Subcutaneous abdominal adipose tissue (tissue), 5 donors: ENCODE results near the gene CFAP70.
"Not testable (repeated sequence)": the region's sequence is repeated elsewhere in the genome, so short reads cannot be mapped to it uniquely, and the experiment has no call there.

Experiments
- H3K27ac ChIP-seq: one replicate; pipeline ENCODE4 v1.7.0; 2013; ENCODE audit warnings: low read depth, mild to moderate bottlenecking, inconsistent platforms, low read length, moderate library complexity
- H3K27me3 ChIP-seq, 5 donors: one replicate each; pipeline ENCODE4 v1.7.0; 2013; ENCODE audit warnings: low read length in 5 of 5, inconsistent platforms in 1 of 5; ENCODE audit not compliant: control insufficient read depth in 5 of 5, insufficient read depth in 4 of 5
- H3K36me3 ChIP-seq, 5 donors: one replicate each; pipeline ENCODE4 v1.7.0; 2013; ENCODE audit warnings: low read length in 5 of 5; ENCODE audit not compliant: control insufficient read depth in 5 of 5, insufficient read depth in 5 of 5
- H3K4me1 ChIP-seq, 5 donors: one replicate each; pipeline ENCODE4 v1.7.0; 2013; ENCODE audit warnings: low read length in 5 of 5, mild to moderate bottlenecking in 3 of 5, moderate library complexity in 1 of 5; ENCODE audit not compliant: control insufficient read depth in 5 of 5, insufficient read depth in 5 of 5
- H3K4me3 ChIP-seq, 5 donors: one replicate each; pipeline ENCODE4 v1.7.0; 2013; ENCODE audit warnings: low read length in 5 of 5, low read depth in 1 of 5
- H3K9ac ChIP-seq, 5 donors: one replicate each; pipeline ENCODE4 v1.7.0; 2013; ENCODE audit warnings: low read length in 5 of 5, mild to moderate bottlenecking in 4 of 5, moderate library complexity in 3 of 5
- H3K9me3 ChIP-seq, 5 donors: one replicate each; pipeline ENCODE4 v1.7.0; 2013; ENCODE audit warnings: low read length in 5 of 5; ENCODE audit not compliant: control insufficient read depth in 5 of 5
- donor health status: healthy.
- donor health status: healthy.
- donor health status: healthy.
- donor health status: healthy.
- donor health status: healthy.

CFAP70 gene

DNA sequence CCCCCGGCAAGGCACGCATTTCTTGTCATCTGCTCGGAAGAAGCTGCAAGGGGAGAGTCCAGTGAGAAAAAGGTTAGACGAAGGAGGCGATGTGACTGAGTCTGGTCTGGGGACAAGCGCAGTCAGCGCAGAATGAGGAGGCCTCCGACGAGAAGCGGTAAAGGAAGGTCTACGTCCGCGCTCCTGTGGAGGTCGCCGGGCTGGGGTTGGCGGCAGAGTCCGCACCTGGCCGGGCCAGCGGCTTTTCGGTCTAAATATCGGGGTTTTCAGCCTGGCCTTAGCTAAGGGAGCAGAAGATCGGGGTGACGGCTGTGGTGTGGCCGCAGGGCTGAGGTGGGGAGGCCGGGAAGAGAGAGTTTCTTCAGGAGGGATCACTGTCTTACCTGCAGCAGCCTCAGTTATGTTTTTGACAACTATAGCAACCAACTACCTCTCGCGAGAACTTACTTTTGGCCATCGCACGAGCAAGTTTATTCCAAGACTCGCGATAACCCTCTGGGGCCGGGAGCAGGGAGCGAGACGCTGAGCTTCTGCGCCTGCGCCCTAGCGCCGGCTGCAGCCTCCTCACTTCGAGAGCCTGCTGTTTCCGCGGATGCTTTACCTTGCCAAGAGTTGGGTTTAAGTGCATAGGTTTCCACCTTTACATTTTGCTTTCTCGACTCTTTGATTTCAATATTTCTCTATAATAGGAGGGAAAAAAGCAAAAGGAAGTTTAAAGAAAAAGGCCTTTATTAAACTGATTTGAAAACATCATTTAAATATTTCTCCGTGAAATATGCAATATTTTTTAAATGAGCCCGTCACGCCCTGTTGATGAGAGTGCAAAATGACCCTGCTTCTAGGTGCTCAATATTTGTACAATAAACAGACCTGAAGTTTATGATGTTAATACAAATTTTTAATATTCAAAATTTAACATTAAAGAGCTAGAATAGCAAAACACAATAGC, at the start of gene CFAP70:
Gene CFAP70 (minus strand): TSS at position 534 of the 949 bp plus-strand sequence. CDS start 4,068 bp downstream, outside the sequence.
- H3K27me3 ChIP-seq = no peaks in the 10 kb centered on the region
- H3K36me3 ChIP-seq = peaks cover 0 to 5% (median 0%) of the 10 kb centered on the region in 5 donors
- H3K4me3 ChIP-seq = peak within 1 kb of the TSS; percentile 89 to 94 (median 92)
- peaks cover 0 to 31% (median 23%) of the 10 kb centered on the region in 5 donors for H3K4me1 ChIP-seq
- peak within 1 kb of the TSS; percentile 86 to 95 (median 87) for H3K9ac ChIP-seq
- no peak within 1 kb of the TSS for H3K27ac ChIP-seq
- H3K9me3 ChIP-seq = peaks cover 0 to 2% (median 0%) of the 10 kb centered on the region in 5 donors

DNA sequence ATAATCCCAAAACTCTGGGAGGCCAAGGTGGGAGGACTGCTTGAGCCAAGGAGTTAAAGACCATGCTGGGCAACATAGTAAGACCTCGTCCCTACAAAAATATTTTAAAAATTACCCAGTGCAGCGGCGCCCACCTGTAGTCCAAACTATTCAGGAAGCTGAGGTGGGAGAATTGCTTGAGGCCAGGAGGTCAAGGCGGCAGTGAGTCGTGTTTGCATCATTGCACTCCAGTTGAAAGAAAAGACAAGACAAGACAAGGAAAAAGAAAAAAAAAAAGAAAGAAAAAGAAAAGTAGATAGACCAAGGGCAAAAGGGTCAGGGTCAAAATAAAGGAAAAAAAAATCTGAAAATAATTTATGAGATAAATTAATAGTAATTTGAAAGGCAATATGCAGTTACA, 49.4 kb upstream of the CFAP70 start:
- Histone ChIP-seq H3K4me1 (peaks cover 3 to 29% (median 16%) of the 10 kb centered on the region in 5 donors), H3K9ac (no peak overlapping the region), H3K27ac (no peak overlapping the region), H3K27me3 (no peaks in the 10 kb centered on the region), H3K4me3 (no peak overlapping the region), H3K36me3 (peaks cover 0 to 7% (median 3%) of the 10 kb centered on the region in 5 donors), H3K9me3 (no peaks in the 10 kb centered on the region)

DNA sequence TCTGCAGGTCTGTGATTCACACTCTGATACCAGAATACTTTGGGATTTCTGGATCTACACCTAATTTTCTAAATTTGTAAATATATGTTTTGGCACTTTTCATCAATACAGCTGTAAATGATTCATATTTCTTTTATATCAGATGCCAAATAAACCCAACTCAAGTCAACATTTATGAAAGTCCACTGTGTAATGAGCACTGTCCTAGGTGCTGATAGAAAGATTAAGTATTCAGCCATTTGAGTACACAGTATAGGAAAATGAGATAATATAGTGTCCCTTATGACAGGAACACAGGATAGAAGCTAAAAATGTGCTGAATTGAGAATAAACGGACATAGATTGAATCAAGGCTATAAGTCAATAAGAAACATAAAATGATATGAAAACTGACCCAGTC, 48.8 kb upstream of the CFAP70 start:
- no peaks in the 10 kb centered on the region for H3K27me3 ChIP-seq
- no peaks in the 10 kb centered on the region for H3K9me3 ChIP-seq
- H3K27ac ChIP-seq = no peak overlapping the region
- H3K4me3 ChIP-seq = no peak overlapping the region
- H3K36me3 ChIP-seq = peaks cover 0 to 7% (median 3%) of the 10 kb centered on the region in 5 donors
- H3K9ac ChIP-seq = no peak overlapping the region
- peaks cover 0 to 25% (median 10%) of the 10 kb centered on the region in 5 donors for H3K4me1 ChIP-seq

DNA sequence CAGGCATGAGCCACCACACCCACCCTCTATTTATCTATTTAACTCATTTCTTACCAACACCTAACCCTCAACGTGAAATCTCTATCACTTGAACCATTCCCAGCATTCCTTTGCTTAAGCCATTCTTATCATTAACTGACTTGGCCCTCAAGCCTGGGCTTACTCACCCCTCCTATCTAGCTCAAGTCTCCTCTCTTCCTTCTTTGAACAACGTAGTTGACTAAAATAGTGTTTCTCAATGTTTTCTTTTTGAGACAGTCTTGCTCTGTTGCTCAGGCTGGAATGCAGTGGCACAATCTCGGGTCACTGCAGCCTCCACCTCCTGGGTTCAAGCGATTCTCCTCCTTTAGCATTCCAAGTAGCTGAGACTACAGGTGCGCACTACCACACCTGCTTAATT, 48.2 kb upstream of the CFAP70 start:
- no peaks in the 10 kb centered on the region for H3K27me3 ChIP-seq
- H3K9me3 ChIP-seq = no peaks in the 10 kb centered on the region
- peaks cover 0 to 7% (median 3%) of the 10 kb centered on the region in 5 donors for H3K36me3 ChIP-seq
- H3K4me1 ChIP-seq = peaks cover 0 to 20% (median 8%) of the 10 kb centered on the region in 5 donors
- no peak overlapping the region for H3K9ac ChIP-seq
- no peak overlapping the region for H3K4me3 ChIP-seq
- H3K27ac ChIP-seq = no peak overlapping the region

DNA sequence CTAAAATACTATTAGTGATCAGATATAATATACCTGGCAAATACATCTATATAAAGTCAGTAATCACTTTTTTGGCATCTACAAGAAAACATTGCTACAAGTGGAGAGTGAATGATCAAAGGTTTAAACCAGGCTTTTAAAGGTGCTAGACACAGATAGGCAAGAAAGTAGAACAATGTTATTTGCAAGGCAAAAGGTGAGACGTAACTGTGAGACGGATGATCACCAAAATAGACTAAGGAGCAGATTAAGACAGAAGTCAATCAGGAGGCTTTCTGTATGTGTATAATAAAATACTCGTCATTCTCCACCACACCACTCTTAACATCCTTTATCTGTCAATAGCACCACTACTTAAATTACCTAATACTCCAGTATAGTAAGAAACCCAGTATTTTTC, 46.9 kb upstream of the CFAP70 start:
- H3K27me3 ChIP-seq = no peaks in the 10 kb centered on the region
- H3K4me3 ChIP-seq = no peak overlapping the region
- no peak overlapping the region for H3K9ac ChIP-seq
- peaks cover 0 to 9% (median 3%) of the 10 kb centered on the region in 5 donors for H3K36me3 ChIP-seq
- no peaks in the 10 kb centered on the region for H3K9me3 ChIP-seq
- peaks cover 0 to 18% (median 8%) of the 10 kb centered on the region in 5 donors for H3K4me1 ChIP-seq
- no peak overlapping the region for H3K27ac ChIP-seq

DNA sequence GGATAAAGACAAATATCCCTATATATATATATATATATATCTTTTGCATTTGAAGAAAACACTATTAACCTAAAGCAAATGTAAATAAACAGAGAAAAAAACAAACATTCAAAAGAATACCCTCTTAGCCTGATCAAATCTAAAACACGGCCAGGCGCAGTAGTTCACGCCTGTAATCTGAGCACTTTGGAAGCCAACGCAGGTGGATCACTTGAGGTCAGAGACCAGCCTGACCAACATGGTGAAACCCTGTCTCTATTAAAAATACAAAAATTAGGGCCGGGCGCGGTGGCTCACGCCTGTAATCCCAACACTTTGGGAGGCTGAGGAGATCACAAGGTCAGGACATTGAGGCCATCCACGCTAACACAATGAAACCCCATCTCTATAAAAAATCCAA, 46.0 kb upstream of the CFAP70 start:
- H3K36me3 ChIP-seq = peaks cover 0 to 12% (median 5%) of the 10 kb centered on the region in 5 donors
- H3K27me3 ChIP-seq = no peaks in the 10 kb centered on the region
- no peak overlapping the region for H3K27ac ChIP-seq
- peaks cover 0 to 18% (median 8%) of the 10 kb centered on the region in 5 donors for H3K4me1 ChIP-seq
- H3K9ac ChIP-seq = no peak overlapping the region
- no peaks in the 10 kb centered on the region for H3K9me3 ChIP-seq
- H3K4me3 ChIP-seq = no peak overlapping the region

DNA sequence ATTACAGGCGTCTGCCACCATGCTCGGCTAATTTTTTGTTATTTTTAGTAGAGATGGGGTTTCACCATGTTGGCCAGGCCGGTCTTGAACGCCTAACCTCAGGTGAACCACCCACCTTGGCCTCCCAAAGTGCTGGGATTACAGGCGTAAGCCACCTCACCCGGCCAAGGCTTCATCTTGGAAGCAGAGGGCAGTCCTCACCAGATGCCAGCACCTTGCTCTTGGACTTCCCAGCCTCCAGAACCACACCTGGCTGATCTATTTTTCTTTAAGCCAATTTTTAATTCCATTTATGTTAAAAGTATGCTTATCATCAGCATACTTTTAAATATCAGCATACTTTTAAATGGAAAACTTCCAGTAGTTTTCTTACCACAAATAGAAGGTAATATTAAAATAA, 43.0 kb upstream of the CFAP70 start:
- no peaks in the 10 kb centered on the region for H3K9me3 ChIP-seq
- no peak overlapping the region for H3K27ac ChIP-seq
- peaks cover 0 to 12% (median 0%) of the 10 kb centered on the region in 5 donors for H3K4me1 ChIP-seq
- H3K4me3 ChIP-seq = no peak overlapping the region
- no peak overlapping the region for H3K9ac ChIP-seq
- H3K36me3 ChIP-seq = peaks cover 10 to 31% (median 21%) of the 10 kb centered on the region in 5 donors
- H3K27me3 ChIP-seq = no peaks in the 10 kb centered on the region

DNA sequence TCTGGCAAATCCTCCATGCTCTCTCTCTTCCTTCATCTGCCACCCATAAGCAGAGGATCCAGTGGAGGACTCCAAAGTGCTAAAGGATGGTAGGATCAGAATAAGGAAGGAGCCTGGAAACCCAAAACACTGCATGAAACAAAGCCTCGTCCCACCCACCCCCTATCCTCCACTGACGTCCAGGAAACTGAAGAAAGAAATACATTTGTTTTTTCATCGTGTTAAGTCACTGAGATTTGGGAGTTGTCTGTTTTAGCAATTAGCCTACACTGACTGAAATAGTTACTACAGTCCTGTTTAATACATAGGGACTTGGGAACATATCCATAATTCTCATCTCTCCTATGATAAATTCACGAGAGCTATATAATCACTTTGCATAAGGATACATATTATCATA, 40.4 kb upstream of the CFAP70 start:
- H3K27ac ChIP-seq = no peak overlapping the region
- H3K4me3 ChIP-seq = no peak overlapping the region
- no peaks in the 10 kb centered on the region for H3K27me3 ChIP-seq
- H3K4me1 ChIP-seq = peaks cover 0 to 12% (median 0%) of the 10 kb centered on the region in 5 donors
- H3K9me3 ChIP-seq = no peaks in the 10 kb centered on the region
- H3K36me3 ChIP-seq = peaks cover 26 to 52% (median 41%) of the 10 kb centered on the region in 5 donors
- no peak overlapping the region for H3K9ac ChIP-seq

DNA sequence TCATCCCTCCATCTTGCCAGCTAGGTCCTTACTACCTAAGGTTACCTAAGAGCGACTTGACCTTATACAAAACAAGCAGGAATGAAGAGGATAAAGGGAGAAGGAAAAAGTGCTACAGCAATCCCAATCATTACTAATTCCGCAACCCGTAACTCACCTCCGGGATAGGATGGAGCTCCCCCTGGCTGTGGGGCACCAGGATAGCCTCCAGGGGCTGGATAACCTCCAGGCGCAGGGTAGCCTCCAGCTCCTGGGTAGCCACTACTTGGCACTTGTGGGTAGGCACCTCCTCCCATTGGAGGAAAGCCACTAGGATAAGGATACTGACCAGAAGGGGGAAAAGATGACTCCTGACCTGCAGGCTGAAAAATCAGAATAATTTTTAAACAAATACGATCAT, 39.4 kb upstream of the CFAP70 start:
- Histone ChIP-seq H3K9ac (no peak overlapping the region), H3K36me3 (peaks cover 26 to 52% (median 41%) of the 10 kb centered on the region in 5 donors), H3K4me1 (peaks cover 0 to 6% (median 0%) of the 10 kb centered on the region in 5 donors), H3K27ac (no peak overlapping the region), H3K9me3 (no peaks in the 10 kb centered on the region), H3K4me3 (no peak overlapping the region), H3K27me3 (no peaks in the 10 kb centered on the region)

DNA sequence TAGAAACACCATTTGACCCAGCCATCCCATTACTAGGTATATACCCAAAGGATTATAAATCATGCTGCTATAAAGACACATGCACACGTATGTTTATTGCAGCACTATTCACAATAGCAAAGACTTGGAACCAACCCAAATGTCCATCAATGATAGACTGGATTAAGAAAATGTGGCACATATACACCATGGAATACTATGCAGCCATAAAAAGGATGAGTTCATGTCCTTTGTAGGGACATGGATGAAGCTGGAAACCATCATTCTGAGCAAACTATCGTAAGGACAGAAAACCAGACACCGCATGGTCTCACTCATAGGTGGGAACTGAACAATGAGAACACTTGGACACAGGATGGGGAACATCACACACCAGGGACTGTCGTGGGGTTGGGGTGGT, 35.7 kb upstream of the CFAP70 start:
- not testable (repeated sequence) for H3K9me3 ChIP-seq, H3K27ac ChIP-seq, H3K9ac ChIP-seq, H3K27me3 ChIP-seq, H3K4me3 ChIP-seq, H3K4me1 ChIP-seq
- H3K36me3 ChIP-seq = peaks cover 31 to 63% (median 51%) of the 10 kb centered on the region in 5 donors
